AG08396 (cell line): ENCODE data around the gene COX5A.
"Not testable (repeated sequence)": the region's sequence is repeated elsewhere in the genome, so short reads cannot be mapped to it uniquely, and the experiment has no call there.

Experiments used
- DNase-seq: peaks from one replicate; pipeline ENCODE4 v3.0.0; 2012; ENCODE audit warnings: low spot score, mixed read lengths

COX5A gene

GRCh38 chr15:74901612-74902063 lies 36.2 kb downstream of the COX5A start:
- peak; percentile 82 for DNase-seq

DNA sequence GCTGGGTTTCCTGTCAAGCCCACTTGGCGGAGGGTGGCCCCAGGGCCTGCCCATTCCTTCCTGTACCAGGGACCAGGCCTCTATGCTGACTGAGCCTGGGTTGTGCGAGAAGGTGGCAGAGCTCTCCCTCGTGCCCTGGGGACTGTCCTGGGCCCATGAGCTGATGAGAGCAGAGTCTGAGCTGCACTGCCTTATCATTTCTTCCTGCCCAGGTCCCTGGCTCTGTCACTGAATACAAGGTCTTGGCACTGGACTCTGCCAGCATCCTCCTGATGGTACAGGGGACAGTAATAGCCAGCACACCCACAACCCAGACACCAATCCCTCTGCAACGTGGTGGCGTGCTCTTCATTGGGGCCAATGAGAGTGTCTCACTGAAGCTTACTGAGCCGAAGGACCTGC lies 40.6 kb downstream of the COX5A start:
- no peak for DNase-seq

- no peak for DNase-seq
Measured at GRCh38 chr15:74896316-74896715, 41.6 kb downstream of the COX5A start.

DNA sequence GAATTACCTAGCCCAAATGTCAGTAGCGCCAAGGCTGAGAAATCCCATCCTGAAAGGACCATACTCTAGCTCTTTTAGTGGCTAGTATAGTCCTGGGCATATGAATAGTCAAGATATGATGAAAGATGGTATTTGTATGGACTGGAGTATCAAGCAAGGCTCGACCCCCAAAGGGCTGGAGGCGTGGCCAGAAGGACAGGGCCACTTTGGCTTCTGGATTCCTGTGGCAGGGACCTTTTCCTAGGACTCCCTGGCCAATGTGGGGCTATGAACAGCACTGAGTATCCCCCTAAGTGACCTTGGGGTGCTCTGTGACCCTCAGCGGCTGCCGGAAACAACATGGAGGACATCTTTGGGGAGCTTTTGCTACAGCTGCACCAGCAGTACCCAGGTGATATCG lies 42.0 kb downstream of the COX5A start:
- DNase-seq = no peak

DNA sequence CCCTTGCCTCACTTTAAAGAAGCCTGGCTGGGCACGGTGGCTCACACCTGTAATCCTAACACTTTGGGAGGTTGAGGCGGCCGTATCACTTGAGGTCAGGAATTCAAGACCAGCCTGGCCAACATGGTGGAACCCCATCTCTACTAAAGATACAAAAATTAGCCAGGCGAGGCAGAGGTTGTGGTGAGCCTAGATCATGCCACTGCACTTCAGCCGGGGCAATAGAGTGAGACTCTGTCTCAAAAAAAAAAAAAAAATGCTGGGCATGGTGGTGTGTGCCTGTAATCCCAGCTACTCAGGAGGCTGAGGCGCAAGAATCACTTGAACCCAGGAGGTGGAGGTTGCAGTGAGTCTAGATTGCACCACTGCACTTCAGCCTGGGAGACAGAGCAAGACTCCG lies 43.5 kb downstream of the COX5A start:
- DNase-seq = not testable (repeated sequence)

GRCh38 chr15:74893627-74894026 lies 44.2 kb downstream of the COX5A start:
- DNase-seq = no peak

DNA sequence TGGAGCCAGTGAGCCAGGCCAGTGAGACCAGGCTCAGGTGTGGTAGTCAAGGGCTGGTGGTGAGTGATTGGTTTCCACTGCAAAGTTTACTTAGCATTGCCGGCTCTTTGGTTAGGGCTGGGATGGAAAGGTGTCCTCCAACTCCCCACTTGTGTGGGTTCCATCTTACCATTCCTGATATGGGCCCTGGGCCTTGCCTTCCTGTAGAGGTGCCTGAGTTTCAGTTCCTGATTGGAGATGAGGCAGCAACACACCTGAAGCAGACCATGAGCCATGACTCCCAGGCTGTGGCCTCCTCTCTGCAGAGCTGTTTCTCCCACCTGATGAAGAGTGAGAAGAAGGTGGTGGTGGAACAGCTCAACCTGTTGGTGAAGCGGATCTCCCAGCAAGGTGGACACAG lies 44.9 kb downstream of the COX5A start:
- no peak for DNase-seq

DNA sequence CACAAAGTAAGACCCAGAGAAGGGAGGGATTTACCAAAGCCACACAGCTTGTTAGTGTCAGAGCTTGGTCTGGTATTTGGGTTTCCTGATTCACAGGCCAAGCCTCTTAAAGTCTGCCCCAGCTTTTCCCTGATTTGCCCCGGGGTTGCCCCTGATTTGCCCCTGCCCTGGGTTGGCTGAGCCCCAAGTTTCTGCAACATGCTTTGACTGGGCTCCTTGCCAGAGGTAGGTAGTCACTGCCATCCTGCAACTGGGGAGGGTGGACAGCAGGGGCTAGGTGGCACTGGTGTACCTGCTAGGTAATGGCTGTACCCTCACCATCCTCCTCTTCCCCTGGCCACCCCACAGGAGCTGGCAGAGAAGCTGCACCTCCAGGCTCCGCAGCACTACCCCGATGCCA lies 45.6 kb downstream of the COX5A start:
- DNase-seq = no peak

DNA sequence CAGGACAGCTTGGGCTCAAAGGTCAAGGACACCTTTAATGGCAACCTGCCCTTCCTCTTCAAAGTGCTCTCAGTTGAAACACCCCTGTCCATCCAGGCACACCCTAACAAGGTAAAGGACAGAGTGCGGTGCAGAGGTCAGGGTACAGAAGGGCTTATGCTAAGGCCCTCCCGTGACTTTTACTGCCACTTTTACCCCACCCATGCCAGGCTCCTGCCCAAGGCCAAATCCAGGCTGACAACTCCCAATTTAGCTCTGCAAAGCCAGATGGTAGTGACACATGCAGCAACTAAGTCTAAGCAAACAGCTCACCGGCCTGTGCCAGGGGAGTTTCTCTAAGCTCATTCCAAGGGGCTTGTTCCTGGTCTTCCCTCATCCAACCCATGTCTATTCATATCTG lies 46.4 kb downstream of the COX5A start:
- no peak for DNase-seq

DNA sequence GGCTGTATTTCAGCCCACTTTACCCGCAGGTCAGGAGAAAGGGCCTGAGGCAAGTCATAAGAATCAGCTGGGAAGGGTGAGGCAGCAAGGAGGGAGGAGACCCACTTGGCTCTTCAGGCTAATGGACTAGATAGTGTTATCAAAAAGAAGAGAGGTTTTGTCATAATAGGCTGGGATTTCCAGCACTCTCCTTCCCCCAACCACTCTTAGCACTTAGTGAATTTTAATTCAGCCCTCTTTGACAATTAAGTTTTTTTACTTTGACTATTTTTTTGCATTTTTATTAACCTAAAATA lies 47.3 kb downstream of the COX5A start:
- no peak for DNase-seq

DNA sequence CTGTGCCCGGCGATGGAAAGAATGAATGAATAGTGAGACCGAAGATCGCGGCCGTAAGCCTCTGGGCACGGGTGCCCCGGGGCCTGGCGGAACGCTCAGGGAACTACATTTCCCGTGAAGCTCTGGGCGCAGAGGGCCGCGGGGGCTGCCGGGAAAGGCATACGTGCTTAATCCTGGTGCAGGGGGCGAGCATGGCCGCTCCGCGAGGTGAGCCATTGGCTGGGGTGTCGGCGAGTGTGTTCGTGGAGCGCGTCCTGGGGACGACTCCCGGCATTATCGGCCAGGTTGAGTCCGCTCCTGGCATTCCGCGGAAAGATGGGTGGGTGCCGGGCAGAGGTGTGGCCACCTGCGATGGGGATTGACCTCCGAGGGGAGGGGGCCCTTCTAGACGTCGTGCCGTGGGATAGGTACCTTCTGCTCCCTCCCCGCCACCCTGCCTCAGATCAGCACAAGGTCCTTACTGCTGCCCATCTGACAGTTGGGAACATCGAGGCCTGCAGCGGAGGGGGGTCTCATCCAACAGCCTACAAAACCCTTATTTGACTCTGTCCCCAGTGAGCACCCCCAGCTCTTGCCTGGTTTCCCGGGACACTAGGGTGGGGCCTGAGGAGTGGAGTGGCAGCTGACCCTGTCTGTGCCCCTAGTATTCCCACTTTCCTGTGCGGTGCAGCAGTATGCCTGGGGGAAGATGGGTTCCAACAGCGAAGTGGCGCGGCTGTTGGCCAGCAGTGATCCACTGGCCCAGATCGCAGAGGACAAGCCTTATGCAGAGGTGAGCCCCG lies 47.8 kb downstream of the COX5A start, which contains the start of gene MPI:
Gene MPI, plus strand, starts transcription at position 160 of the 782 bp plus-strand sequence. Its CDS starts 32 bp downstream, at position 192.
- DNase-seq = peak; percentile 95

DNA sequence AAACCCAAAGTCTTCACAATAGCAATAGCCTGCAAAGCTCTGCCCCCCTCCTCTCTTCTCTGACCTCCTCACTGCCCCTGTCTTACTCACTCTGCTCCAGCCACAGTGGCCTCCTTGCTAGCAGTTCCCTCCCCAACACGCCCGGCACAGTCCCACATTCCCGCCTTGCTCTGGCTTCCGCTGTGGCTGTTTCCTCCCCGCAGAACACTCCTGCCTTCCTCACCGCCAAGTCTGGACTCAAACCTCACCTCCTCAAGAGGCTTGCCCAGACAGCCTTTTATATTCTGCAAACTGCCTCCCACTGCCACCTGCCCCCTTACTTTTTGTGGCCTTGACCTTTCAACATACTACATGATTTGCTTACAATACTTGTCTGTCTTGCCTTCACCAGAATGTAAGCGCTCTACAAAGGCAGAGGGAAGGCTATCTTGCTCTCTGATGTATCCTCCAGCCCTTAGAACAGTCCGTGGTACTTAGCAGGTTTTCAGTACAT lies 48.4 kb downstream of the COX5A start:
- peak; percentile 64 for DNase-seq

GRCh38 chr15:74888716-74889115 lies 49.2 kb downstream of the COX5A start:
- DNase-seq = no peak

DNA sequence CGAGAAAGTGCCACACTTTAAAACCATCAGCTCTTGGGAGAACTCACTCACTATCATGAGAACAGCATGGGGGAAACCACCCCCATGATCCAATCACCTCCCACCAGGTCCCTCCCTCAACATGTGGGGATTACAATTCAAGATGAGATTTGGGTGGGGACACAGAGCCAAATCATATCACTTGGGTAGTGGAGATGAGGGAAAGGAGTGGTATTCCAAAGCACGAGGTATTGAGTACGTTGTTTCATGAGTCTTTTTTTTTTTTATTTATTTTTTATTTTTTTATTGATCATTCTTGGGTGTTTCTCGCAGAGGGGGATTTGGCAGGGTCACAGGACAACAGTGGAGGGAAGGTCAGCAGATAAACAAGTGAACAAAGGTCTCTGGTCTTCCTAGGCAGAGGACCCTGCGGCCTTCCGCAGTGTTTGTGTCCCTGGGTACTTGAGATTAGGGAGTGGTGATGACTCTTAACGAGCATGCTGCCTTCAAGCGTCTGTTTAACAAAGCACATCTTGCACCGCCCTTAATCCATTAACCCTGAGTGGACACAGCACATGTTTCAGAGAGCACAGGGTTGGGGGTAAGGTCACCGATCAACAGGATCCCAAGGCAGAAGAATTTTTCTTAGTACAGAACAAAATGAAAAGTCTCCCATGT lies 50.2 kb downstream of the COX5A start:
- DNase-seq = not testable (repeated sequence)

DNA sequence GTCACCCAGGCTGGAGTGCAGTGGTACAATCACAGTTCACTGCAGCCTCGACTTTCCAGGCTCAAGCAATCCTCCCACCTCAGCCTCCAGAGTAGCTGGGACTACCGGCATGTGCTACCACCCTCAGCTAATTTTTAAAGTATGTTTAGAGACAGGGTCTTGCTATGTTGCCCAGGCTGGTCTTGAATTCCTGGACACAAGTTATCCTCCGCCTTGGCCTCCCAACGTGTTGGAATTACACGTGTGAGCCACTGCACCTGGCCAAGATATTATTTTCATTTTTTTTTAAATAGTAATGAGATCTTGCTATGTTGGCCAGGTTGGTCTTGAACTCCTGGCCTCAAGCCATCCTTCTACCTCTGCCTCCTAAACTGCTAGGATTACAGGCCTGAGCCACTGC lies 52.4 kb downstream of the COX5A start:
- no peak for DNase-seq

- DNase-seq = no peak
Measured at GRCh38 chr15:74884428-74885223, 53.2 kb downstream of the COX5A start.

DNA sequence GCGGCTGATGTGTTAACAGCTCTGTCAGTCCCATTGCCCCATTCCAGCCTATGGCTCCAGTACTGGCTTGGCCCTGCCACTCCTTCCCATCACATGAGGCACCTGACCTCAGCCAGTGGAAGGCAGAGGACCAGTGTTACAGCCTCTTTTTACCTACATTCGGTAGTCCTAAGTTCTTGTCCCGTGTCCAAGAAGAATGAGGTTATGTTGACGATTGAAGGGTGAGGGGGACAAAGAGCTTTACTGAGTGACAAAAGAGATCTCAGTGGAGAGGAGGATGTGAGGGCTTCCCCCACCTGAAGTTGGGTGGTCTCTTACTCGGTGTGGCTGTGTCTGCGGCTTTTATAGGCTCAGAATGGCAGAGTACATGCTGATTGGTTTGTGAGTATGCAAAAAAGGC lies 55.3 kb downstream of the COX5A start:
- DNase-seq = no peak

GRCh38 chr15:74878273-74878672 lies 59.6 kb downstream of the COX5A start:
- DNase-seq = no peak

DNA sequence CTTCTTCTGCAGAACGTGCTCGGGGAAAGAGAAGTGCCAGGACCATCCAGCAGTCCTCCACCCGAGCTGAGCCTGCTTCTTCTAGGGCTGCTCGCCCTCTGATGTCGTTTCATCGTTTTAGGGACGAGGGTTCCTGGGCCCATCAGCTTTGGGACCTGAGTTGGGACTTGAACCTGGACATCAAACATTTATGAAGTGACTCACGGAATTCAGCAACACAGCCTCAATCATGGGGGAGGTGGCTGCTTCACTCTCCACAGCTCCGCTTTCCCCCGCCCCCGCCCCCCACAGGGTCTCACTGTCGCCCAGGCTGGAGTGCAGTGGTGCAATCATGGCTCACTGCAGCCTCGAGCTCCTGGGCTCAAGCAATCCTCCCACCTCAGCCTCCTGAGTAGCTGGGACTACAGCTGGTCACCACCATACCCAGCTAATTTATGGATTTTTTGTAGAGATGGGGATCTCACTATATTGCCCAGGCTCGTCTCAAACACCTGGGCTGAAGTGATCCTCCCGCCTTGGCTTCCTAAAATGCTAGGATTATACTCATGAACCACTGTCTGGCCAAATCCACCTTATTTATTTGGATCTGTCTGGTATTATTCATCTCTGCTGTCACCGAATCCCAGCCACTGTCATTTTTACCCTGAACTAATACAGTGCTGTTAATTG lies 64.0 kb downstream of the COX5A start:
- peak; percentile 30 for DNase-seq

GRCh38 chr15:74873036-74873755 lies 64.7 kb downstream of the COX5A start, which contains the start of gene SCAMP2:
TSS of gene SCAMP2 (minus strand) at chr15:74873365. CDS start at chr15:74873255, 110 bp downstream.
- DNase-seq = peak; percentile 98

DNA sequence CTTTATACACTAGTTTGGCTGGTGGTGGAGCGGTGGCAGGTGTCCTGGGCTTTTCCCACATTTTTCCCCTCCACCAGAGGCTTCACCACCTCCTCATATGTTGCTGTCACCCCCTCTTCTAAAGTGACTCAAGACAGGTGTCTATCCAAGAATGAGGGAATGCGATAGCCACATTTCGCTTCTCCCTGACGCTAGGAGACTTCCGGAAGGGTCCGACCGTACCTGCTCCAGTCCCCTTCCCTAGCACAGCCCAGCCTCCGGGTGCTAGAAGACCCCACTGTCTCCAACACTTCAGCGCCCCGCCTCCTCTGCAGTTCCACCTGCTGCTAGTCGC lies 65.2 kb downstream of the COX5A start:
- no peak for DNase-seq
